ENCODE measurements around the gene ARL9.

The ARL9 gene

GRCh38 chr4:56531823-56532222 is 26.2 kb downstream of the ARL9 start:
- DNase-seq = no peak

GRCh38 chr4:56532239-56532638 is 26.6 kb downstream of the ARL9 start:
- DNase-seq = no peak

GRCh38 chr4:56535915-56536314 is 30.3 kb downstream of the ARL9 start:
- DNase-seq = no peak

- DNase-seq = no peak
Measured at GRCh38 chr4:56537147-56537546, 31.6 kb downstream of the ARL9 start.

GRCh38 chr4:56540826-56541225 is 35.2 kb downstream of the ARL9 start:
- DNase-seq = no peak

DNA sequence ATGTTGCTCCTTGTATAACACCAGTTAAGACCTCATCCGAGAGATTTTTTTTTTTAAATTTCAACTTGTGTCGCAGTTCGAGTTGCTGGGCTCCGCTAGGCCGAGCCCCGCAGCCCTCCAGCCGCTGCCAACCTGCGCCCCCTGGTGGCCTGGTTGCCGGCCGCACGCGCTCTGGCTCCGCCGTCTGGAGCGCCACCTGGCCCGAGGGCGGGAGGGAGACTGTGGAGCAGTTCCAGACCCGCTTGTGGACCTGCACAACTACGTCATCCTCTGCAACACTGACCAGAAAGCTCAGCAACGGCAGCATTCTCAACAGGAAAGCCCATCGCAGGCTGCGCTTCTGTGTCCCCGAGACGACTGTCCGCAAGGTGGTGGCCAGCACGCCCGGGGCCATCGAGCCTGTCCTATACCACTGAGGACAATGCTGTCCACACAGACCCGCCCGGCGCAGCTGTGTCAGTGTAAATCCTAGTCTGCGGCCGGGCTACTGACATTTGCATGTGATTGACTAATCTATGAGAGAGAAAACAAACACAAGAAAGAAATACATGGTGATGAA is 39.1 kb downstream of the ARL9 start:
- DNase-seq = peak; percentile 87

DNA sequence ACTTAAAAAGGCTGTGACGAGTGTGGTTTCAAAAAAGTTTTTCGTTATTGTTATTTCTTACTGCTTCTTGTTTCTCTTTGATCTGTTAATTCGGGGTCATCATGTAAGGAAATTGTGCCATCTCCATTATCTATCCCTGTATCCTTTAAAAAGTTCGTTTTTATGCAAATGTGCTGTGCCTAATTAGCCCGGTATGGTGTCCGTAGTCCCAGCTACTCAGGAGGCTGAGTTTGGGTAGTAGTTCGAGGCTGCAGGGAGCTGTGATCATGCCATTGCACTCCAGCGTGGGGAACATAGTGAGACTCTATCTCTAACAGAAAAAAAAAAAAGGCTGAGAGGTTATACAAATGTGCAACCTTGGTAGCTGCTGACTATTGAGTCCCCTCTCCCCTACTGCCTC is 45.1 kb downstream of the ARL9 start:
- DNase-seq = no peak

- no peak for DNase-seq
Measured at GRCh38 chr4:56551516-56551915, 45.9 kb downstream of the ARL9 start.

DNA sequence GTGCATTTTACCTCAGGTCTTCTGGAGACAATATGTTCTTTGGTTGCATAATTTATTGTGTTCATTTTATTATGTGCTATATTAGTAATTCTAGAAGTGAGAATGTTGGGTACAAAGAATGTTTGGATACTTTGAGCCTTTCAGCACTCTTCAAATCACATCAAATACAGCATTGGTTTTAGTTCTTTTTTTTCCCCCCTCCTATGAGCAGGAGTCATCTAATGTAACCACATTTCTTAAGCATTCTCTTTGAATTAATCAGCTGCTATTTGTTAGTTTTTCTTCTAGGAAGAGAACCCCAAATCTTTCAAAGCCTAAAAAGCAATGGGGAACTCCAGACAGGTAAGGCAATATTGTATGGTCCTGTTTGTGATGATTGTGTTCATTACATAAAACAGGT is 46.7 kb downstream of the ARL9 start:
- DNase-seq = no peak

DNA sequence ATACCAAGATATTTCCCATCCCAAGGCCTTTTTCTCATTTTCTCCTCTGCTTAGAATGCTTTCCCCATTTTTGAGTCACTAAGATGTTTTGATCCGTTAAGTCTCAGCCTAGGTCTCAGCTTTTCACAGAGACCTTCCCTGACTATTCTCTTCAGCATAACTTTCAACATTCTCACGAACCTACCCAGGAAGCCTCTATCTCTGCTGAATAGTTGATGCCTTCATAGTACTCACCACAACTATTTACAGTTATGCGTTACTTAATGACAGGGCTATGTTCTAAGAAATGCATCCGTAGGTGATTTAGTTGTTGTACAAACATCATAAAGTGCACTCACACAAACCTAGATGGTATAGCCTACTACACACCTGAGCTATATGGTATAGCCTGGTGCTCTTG is 64.5 kb downstream of the ARL9 start:
- DNase-seq = no peak

Data from CD4-positive, alpha-beta T cell treated with Interleukin-12 subunit alpha and Interleukin-12 subunit beta, for 1 hour (primary cell).